Inflammatory macrophage treated with lipopolysaccharide for 1 hour (primary cell): ENCODE measurements around the gene JAK3.
"Not testable (repeated sequence)": the region's sequence is repeated elsewhere in the genome, so short reads cannot be mapped to it uniquely, and the experiment has no call there.

Experiments used
- DNase-seq, 2 donors: peaks; one replicate each; pipeline ENCODE4 v3.0.0-alpha.2; 2020 to 2022

JAK3 gene

DNA sequence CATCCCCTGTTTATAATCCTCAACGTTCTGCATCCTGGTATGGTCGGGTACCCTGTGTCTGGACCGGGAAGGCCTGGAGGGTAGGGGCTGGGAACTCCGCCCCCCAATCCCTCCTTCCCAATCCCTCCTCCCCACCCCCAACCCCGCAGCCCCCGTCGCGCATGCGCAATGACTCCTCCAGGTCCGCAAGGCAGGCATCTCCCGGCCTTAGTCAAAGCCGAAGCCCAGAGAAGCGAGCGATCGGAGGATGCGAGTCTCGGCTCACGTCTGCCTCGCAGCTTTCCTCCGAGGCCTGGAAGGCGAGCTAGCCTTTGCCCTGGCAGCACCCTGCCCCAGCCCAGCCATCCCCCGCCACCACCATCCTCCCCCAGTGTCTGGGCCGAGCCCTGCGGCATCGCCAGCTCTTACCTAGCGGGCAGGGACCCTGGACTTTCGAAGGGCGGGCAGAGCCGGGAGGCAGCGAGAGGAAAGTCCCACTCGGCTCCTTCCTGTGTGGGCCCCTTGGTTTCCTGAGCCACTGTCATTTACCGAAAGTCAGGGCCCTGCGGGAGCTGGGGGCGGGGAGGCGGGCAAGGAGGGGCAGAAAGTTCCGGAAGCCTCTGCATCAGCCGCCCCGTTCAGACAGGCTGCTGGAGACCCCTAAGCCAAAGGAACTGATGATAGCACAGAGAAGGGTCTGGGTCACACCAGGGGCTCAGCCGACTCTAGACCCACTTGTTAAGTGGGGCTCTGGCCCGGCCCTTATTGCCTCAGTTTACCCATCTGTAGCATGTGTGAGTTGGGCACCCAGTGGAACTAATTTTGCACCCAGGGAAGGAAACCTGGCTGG, at the start of gene JAK3:
Gene JAK3, minus strand, starts transcription at position 445 of the 829 bp plus-strand sequence. CDS start 3,565 bp downstream, outside the sequence.
- DNase-seq, result peak; percentile 51 to 53

DNA sequence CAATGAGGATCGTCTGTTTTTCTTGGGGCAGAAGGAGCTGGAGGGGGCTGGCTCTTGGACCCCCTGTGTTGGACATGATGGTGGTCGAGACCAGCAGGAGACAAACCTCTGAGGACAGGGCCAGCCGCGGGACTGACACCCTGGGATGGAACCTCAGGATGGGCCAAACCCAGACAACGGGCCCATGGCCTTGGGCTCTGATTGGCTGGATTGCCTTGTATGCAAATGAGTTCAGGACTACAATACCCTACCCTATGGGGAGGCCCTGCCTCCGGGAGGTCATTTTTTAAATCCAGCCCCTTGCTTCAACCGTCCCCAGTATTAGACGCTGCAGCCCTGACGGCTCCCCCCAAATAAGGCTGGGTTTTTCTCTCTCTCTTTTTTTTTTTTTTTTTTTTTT, 46.0 kb upstream of the JAK3 start:
- DNase-seq, result no peak

DNA sequence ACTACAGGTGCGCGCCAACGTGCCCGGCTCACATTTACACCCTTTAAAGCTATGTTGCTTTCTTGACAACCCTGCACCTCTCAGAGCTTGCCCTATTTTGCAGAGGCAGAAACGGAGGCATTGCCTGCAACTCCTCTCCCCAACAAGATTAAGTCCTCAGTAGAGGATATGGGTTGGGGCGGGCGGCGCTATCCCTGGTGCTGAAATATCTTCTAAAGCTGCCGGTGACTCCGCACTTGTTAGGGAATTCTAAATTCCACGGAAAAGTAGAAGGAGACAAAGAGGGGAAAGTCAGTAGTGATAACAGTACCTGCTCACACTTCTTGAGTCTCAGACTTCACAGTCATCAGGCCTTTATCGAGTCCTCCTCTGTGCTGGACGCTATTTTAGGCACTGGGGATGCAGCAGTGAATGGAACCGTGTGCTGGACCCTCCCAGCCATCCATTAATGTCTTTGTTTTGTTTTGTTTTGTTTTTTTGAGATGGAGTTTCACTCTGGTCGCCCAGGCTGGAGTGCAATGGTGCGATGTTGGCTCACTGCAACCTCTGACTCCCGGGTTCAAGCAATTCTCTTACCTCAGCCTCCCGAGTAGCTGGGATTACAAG, 41.9 kb upstream of the JAK3 start:
- DNase-seq, result peak in 1 of 2 donors; percentile 16

DNA sequence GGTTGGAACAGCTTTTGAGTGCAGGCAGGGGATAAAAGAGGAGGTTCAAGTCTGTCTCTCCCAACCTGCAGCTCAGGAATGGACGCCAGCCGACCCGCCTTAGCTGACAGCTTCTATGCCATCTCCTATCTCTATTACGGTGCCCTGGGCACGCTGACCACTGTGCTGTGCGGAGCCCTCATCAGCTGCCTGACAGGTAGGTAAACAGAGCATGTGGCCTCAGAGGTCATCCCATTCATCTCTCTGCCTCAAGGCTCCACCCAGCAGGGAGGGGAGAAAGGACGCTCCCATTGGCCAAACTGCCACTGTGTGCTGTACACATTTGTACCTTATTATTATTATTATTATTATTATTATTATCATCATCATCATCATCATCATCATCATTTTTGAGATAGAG, 40.5 kb upstream of the JAK3 start:
- no peak for DNase-seq

DNA sequence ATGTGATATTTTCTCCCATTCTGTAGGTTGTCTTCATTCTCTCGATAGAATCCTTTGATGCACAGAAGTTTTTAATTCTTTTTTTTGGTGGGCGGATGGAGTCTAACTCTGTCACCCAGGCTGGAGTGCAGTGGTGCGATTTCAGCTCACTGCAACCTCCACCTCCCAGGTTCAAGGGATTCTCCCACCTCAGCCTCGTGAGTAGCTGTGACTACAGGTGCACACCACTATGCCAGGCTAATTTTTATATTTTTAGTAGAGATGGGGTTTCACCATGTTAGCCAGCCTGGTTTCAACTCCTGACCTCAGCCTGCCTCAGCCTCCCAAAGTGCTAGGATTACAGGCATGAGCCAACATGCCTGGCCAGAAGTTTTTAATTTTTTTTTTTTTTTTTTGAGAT, 39.4 kb upstream of the JAK3 start:
- DNase-seq, result not testable (repeated sequence)

DNA sequence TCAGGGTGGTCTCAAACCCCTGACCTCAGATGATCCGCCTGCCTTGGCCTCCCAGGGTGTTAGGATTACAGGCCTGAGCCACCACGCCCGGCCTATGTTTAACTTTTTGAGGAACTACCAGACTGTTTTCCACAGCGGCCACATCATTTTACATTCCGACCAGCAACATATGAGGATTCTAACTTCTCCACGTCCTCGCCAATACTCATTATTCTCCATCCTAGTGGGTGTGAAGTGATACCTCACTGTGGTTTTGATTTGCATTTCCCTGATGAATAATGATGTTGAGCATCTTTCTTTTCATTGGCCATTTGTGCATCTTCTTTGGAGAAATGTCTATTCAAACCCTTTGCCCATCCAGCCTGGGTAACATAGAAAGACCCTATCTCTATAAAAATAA, 38.7 kb upstream of the JAK3 start:
- DNase-seq, result no peak

DNA sequence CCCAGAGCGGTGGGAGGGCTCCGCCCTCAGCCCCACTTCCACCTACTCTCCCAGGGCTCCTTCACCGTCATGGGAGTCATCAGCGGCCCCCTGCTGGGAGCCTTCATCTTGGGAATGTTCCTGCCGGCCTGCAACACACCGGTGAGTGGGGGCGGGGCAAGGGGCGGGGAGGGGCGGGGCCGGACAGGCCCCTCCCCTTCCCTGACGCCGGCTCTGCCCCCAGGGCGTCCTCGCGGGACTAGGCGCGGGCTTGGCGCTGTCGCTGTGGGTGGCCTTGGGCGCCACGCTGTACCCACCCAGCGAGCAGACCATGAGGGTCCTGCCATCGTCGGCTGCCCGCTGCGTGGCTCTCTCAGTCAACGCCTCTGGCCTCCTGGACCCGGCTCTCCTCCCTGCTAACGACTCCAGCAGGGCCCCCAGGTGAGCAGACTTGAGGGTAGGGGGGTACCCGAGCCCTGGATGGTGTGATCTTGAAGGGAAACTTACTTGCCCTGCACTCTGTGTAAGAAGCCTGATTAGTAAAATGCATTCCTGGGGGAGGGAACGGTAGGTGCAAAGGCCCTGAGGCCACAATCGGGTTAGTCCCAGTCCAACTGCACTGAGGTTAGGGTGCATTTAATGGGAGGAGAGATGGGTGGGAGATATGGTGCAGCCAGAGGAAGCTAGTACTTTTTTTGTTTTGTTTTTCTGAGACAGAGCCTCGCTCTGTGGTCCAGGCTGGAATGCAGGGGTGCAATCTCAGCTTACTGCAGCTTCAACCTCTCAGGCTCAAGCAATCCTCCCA, 36.0 kb upstream of the JAK3 start:
- DNase-seq, result no peak

DNA sequence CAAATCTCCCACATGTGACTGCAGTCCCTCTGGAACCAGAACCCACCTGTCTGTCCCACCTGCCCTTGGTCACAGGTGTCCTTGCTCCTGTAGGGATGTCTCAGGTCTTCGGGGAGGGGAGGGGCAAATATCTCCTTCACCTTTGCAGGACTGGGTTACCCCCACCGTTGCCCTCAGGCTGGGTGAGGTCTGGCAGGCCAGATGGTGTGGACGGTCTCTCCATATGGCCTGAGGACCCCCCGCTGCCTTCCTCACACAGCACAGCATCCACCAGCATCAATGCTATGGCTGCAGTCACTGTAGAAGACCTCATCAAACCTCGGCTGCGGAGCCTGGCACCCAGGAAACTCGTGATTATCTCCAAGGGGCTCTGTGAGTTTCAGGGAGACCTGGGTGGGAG, 33.9 kb upstream of the JAK3 start:
- DNase-seq, result no peak

DNA sequence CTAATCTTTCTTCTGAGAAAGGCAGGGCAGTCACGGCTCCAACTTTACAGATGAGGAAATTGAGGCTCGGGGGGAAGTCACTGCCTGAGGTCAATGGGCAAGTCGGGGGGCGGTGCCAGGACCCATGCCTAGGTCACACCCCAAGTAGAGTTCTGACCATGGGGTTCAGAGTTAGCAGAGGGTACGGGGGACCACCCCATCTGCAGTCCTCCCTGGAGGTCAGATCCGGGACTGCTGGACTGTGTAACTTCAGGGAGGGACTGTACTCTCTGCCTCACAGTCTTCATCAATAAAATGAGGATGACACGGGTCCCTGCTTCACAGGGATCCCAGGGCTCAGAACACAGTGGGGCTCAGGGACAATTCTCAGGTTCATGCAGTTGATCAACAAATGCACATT, 31.7 kb upstream of the JAK3 start:
- no peak for DNase-seq

DNA sequence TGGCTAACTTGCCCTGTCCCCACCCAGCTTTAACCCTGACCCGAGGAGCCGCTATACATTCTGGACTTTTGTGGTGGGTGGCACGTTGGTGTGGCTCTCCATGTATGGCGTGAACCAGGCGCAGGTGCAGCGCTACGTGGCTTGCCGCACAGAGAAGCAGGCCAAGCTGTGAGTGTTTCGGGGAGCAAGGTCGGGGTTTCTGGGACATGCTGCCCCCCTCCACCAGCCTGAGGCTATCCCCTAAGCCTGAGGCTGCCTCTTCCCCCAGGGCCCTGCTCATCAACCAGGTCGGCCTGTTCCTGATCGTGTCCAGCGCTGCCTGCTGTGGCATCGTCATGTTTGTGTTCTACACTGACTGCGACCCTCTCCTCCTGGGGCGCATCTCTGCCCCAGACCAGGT, 29.9 kb upstream of the JAK3 start:
- no peak for DNase-seq

DNA sequence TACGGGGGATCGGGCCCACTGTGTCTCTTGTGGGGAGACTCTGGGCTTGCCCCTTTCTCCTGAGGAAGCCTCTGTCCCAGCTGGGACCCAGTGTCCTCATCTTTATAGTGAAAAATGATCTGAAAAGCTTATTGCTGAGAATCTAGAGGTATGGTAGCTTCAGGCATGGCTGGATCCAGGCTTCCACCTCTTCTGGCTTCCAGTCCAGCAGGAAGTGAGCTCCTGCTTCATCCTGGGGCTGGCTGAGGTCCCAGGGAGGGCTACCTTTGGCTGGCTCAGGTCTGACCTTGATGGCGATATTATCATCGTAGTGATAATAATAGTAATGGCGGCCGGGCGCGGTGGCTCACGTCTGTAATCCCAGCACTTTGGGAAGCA, 27.0 kb upstream of the JAK3 start:
- no peak for DNase-seq

DNA sequence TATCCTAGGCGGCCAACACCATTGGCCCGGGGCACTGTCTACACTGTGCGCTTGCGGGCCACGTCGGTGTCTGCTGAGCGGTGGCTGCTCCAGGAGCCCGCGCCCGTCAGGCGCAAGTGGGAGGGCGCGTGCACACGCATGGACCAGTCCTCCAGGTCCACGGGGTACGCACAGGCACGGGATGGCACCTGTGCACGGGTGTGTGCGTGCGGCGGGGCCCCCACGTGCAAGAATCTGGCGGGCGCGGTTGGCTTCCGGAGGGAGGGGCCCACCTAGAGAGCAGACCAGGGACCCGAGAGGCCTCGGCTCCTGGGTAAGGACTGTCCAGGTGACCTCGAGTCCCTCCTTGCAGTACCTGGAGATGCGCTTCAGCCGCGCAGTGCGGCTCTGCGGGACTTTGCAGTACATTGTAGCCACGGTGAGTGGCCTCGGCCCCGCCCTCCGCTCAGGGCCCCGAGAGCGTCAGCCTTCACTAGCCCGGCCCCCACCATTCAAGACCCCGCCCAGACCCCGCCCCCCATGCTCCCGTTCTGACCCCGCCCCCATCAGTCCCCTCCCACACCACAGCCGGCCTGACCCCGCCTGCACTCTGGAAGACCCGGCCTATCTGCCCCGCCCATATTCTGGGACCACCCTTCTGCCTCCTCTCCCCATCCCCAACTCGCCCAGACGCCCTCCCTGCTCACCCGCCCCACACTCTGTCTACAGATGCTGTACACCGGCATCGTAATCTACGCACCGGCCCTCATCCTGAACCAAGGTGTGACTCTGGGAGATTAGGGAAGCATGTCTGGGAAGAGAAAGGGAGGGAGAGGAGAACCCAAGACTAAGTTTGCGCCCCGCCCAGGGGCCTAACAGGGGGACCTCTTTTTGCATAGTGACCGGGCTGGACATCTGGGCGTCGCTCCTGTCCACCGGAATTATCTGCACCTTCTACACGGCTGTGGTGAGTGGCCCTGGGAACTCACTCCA, 26.3 kb upstream of the JAK3 start:
- peak; percentile 3 to 40 for DNase-seq

DNA sequence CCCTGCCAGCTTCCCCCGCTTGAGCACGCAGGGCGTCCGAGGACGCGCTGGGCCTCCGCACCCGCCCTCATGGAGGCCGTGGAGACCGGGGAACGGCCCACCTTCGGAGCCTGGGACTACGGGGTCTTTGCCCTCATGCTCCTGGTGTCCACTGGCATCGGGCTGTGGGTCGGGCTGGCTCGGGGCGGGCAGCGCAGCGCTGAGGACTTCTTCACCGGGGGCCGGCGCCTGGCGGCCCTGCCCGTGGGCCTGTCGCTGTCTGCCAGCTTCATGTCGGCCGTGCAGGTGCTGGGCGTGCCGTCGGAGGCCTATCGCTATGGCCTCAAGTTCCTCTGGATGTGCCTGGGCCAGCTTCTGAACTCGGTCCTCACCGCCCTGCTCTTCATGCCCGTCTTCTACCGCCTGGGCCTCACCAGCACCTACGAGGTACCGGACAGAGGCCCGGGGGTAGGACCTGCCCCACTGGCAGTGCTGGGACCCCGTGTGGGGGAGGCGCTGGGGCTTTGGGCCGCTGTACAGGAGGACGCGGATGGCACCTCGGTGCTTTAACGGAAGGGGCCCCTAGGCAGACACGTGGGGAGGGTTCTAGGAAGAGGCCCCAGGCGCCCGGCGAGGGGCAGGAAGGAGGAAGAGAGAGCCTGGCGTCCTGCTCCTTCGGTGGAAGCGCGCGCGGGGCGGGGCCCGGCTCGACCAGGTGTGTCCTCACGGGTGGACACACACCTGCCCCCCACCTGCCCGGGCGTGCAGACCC, 24.6 kb upstream of the JAK3 start:
- no peak for DNase-seq

DNA sequence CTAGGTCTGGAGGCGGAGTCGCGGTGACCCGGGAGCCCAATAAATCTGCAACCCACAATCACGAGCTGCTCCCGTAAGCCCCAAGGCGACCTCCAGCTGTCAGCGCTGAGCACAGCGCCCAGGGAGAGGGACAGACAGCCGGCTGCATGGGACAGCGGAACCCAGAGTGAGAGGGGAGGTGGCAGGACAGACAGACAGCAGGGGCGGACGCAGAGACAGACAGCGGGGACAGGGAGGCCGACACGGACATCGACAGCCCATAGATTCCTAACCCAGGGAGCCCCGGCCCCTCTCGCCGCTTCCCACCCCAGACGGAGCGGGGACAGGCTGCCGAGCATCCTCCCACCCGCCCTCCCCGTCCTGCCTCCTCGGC, 24.1 kb upstream of the JAK3 start, which contains the start of gene SLC5A5:
Gene SLC5A5, plus strand, starts transcription at position 68 of the 373 bp plus-strand sequence. CDS start 375 bp downstream, outside the sequence.
- no peak for DNase-seq

DNA sequence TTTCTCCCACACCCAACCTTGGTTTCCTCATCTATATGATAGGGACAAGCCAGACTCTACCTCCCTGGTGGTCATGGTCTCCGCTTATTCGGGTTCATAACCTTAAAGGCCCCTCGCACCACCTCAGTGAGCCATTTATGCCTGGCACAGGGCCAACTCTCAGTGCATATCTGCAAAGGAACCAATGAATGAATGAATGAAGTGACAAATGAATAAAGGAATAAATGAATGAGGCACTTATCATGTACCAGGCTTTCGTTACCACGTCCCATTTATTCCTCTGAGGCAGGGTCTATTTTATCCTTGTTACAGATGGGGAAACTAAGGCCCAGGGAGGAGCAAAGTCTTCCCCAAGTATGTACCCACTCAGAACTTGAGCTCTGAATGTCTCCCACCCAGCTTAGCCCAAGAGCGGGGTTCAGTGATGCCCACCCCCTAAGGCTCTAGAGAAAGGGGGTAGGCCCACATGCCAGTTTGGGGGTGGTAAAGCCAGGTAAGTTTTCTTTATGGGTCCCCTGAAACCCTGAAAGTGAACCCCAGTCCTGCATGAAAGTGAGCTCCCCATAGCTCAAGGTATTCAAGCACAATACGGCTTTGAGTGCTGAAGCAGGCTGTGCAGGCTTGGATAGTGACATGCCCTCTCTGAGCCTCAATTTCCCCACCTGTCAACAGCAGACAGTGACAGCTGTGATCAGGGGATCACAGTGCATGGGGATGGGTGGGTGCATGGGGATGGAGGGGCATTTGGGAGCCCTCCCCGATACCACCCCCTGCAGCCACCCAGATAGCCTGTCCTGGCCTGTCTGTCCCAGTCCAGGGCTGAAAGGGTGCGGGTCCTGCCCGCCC, 23.5 kb upstream of the JAK3 start:
- DNase-seq, result no peak

DNA sequence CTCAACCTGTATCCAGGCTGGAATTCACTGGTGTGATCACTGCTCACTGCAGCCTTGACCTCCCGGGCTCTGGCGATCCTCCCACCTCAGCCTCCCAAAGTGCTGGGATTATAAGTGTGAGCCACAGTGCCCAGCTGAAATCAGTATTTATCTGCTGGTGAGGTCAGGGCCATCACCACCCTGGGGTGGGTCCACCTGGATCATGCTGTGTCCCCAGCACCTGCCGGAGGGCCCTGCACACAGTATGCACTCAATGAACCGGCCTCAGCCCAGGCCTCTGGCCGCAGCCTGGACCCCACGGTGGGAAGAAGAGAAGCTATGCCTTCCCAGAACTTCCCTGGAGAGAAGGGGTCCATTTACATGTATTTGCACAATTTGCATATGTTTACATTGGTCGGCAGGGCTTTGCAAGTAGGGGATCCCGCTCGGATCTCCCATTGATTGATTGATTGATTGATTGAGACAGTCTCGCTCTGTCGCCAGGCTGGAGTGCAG, 21.4 kb upstream of the JAK3 start:
- no peak for DNase-seq

DNA sequence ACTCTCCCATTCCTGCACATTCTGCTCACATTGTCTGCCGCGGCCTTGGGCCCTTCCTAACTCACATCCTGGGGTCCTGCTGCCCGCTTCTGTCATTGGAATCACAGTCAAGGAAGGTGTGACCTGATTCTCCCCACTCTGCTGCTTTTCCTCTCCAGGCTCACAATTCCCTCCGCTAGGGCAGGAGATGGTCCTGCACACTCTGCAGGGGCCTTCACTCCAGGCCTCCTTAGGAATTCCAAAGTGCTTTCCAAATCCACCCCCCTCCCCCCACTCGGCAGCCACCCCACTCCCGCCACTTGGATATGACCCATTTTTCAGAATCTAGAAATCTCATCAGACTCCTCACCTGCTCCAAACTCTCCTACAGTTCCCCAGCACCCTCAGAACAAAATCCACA, 20.9 kb upstream of the JAK3 start:
- no peak for DNase-seq

DNA sequence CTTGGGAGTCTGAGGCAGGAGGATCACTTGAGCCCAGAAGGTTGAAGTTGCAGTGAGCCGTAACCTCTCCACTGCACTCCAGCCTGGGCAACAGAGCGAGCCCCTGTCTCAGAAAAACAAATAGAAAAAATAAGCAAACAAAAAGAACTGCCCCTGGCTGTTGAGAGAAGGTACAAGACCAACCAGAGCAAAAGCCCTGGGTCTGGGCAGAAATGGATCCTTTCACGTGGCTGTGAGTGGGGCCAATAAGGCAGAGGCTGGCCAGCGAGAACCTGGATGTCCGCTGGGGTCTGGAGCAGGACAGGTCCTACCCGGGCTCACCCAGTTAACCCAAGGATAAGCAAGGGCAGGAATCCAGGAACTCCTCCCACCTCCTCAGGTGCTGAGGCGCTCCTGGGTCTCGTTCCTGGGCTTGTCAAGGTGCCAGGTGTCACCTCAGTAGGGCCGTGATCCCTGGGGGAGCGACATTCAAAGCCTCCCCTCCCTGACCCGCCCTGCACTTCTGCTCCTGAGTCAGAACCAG, 19.2 kb upstream of the JAK3 start:
- DNase-seq, result no peak

DNA sequence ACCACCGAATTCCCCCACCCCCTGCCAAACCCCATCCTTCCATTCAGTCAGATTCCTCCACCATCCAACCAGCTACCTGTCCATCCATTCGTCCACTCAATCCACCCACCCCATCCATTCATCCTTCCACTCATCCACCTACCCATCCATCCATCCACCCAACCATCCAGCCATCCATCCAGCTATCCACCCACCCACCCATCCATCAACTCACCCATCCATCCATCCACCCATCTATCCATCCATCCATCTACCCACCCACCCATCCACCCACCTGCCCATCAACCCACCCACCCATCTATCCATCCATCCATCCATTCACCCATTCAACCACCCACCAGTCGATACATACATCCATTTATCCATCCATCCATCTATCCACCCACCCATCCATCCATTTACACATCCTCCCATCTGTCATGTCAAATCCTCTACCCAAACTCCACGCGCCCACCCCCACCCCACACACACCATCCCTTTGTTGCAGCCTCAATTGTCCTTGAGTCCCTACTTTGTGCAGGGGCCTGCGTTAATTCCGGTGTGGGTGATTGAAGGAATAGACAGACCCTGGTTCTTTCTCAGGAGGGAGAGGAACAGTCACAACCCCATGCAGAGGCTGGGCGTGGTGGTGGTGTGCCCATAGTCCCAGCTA, 18.7 kb upstream of the JAK3 start:
- no peak for DNase-seq
